ENCODE measurements around the gene DPPA2. TPM values are rescaled to one million over a fixed set of nuclear protein-coding genes. Genes with fewer than 3 reads are reported as not detected.

The DPPA2 gene
- total RNA-seq, 4 donors from 2014 or later, result not detected

- no peak for TF ChIP-seq POLR2A (IDR thresholded peaks at IDR 0.05)
- TF ChIP-seq, protein P1, sequence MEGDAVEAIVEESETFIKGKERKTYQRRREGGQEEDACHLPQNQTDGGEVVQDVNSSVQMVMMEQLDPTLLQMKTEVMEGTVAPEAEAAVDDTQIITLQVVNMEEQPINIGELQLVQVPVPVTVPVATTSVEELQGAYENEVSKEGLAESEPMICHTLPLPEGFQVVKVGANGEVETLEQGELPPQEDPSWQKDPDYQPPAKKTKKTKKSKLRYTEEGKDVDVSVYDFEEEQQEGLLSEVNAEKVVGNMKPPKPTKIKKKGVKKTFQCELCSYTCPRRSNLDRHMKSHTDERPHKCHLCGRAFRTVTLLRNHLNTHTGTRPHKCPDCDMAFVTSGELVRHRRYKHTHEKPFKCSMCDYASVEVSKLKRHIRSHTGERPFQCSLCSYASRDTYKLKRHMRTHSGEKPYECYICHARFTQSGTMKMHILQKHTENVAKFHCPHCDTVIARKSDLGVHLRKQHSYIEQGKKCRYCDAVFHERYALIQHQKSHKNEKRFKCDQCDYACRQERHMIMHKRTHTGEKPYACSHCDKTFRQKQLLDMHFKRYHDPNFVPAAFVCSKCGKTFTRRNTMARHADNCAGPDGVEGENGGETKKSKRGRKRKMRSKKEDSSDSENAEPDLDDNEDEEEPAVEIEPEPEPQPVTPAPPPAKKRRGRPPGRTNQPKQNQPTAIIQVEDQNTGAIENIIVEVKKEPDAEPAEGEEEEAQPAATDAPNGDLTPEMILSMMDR (IDR thresholded peaks at IDR 0.05), result no peak
- DNase-seq, result no peak
- Histone ChIP-seq H3K27ac (no peak overlapping the region), H3K36me3 (no peaks in the 10 kb centered on the region), H3K9me3 (no peaks in the 10 kb centered on the region), H3K4me1 (no peaks in the 10 kb centered on the region), H3K27me3 (no peaks in the 10 kb centered on the region), H3K4me3 (replicated peaks in 1 of 3) (no peak overlapping the region)
- intact Hi-C loops (cut with DNase I), result no loop called here
- WGBS, 2 donors, result 65 to 84% methylated on average over 2 of the region's 2 CpGs
These were observed 51.0 kb downstream of the DPPA2 start for GRCh38 chr3:109265295-109265694.

DNA sequence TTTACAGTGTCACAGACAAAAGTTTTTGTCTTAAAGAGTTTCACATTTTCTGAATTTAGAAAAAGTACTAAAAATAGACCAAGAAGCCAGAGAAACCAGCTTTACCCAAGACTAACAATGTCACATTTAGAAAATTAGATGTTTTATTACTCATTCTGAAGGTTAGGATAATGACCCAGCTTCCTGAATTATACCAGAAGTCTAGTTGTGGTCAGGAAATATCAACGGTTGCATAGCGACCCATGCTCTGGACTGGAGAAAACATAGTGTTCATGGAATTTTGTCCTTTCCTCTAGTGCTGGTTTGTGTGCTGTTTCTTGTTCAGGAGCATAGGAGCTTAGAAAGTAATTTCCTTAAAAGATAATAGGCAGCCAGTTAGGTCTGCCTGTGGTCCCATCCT, 59.0 kb downstream of the DPPA2 start:
- no peak for DNase-seq

DNA sequence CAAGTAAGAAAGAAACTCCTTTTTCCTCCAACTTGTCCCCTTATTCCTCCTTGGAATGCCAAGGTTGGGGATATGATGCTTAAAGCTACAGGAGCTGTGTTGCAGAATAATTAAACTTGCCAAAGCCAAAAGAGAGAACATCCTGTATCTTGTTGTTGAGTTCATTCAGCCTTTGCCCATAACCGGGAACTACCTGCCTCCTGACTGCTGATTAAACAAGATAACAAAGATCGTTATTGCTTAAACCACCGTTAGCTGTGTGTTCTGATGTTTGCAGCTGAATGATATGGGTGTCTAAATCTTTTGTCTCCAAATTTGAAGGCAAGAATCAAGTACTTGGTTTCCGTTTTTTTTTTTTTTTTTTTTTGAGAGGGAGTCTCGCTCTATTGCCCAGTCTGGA, 61.5 kb downstream of the DPPA2 start:
- DNase-seq, result no peak
- intact Hi-C loops (cut with DNase I), result no loop called here
- no peaks in the 10 kb centered on the region for H3K27me3 ChIP-seq
- no peaks in the 10 kb centered on the region for H3K4me1 ChIP-seq
- TF ChIP-seq POLR2A (IDR thresholded peaks at IDR 0.05), result no peak
- TF ChIP-seq, protein P1 (IDR thresholded peaks at IDR 0.05), result no peak
- no peaks in the 10 kb centered on the region for H3K9me3 ChIP-seq
- no peak overlapping the region for H3K4me3 ChIP-seq (replicated peaks in 1 of 3)
- 63 to 70% methylated on average over 4 to 5 of the region's 5 CpGs for WGBS, 2 donors
- no peaks in the 10 kb centered on the region for H3K36me3 ChIP-seq
- H3K27ac ChIP-seq, result no peak overlapping the region

More for the DNA sequence above, 59.0 kb downstream of the DPPA2 start:
- Histone ChIP-seq H3K27ac (no peak overlapping the region), H3K9me3 (no peaks in the 10 kb centered on the region), H3K36me3 (no peaks in the 10 kb centered on the region), H3K4me1 (no peaks in the 10 kb centered on the region), H3K27me3 (no peaks in the 10 kb centered on the region), H3K4me3 (replicated peaks in 1 of 3) (no peak overlapping the region)
- intact Hi-C loops (cut with DNase I), result no loop called here
- TF ChIP-seq POLR2A (IDR thresholded peaks at IDR 0.05), result no peak
- TF ChIP-seq, protein P1 (IDR thresholded peaks at IDR 0.05), result no peak
- WGBS, 2 donors, result 59 to 67% methylated on average over 2 of the region's 2 CpGs

DNA sequence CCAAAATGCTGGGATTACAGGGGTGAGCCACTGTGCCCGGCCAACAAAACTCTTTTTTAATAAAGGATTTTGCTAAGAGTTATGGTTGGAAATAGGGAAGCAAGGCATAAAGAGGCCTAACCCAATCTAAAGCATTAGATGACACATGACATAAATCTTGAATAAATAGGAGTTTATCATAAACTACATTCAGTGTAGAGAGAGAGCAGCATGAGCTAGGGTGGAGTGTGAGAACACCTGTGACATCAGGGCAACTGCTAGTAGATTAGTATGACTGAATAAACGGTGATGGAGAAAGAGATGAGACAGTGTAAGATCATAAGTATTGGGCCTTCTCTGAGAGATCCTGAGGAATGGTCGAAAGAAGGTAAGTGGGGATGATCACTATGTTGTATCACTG, 63.7 kb downstream of the DPPA2 start:
- no peaks in the 10 kb centered on the region for H3K9me3 ChIP-seq
- intact Hi-C loops (cut with DNase I), result no loop called here
- H3K4me1 ChIP-seq, result no peaks in the 10 kb centered on the region
- no peaks in the 10 kb centered on the region for H3K27me3 ChIP-seq
- 88 to 90% methylated on average over 3 of the region's 3 CpGs for WGBS, 2 donors
- no peak overlapping the region for H3K27ac ChIP-seq
- DNase-seq, result no peak
- TF ChIP-seq, protein P1 (IDR thresholded peaks at IDR 0.05), result no peak
- no peaks in the 10 kb centered on the region for H3K36me3 ChIP-seq
- no peak overlapping the region for H3K4me3 ChIP-seq (replicated peaks in 1 of 3)

Small RNA genes lying within 50 kb of the gene (small RNA-seq; reads per million reads assigned to genes)
- gene AC124945.1, result not detected
- not detected for gene RF00017

Other genes starting within 250 kb of the DPPA2 start
- gene MORC1, start 198.4 kb downstream of the DPPA2 start, total RNA-seq, result under 1 TPM in 1 of 4 donors, not detected in 3; 0.13 TPM
- not detected for gene C3orf85, start 179.8 kb downstream of the DPPA2 start, total RNA-seq
- gene DPPA4, start 21.0 kb upstream of the DPPA2 start, total RNA-seq, result not detected

Data from thyroid gland (tissue), 4 donors.